G401 (cell line): ENCODE data around the gene CCDC157. TPM values are rescaled to one million over a fixed set of nuclear protein-coding genes. Genes with fewer than 3 reads are reported as not detected.
A peak's percentile ranks its signal among the peaks of the same experiment; 100 is the strongest.
"Not testable (repeated sequence)": the region's sequence is repeated elsewhere in the genome, so short reads cannot be mapped to it uniquely, and the experiment has no call there.

Experiments
- DNase-seq: peaks from one replicate; pipeline ENCODE4 v3.0.0-alpha.2; 2015; ENCODE audit warnings: low spot score
- in situ Hi-C: cut with HindIII; loops from 2 replicates; pipeline ENCODE4 v1.10.0; 2016; ENCODE audit warnings: low sequenced_read_pairs, mixed read lengths
- total RNA-seq: library from RNA; depleted of rRNA; stranded (reverse); fragments of >200 nt; shearing (Covaris generic); gene quantifications from 2 replicates; pipeline ENCODE4 v1.2.3, GENCODE V29; 2014

CCDC157 gene
- total RNA-seq, 1 experiment from 2014 or later, result 1.8 TPM

GRCh38 chr22:30402028-30402765, 45.4 kb downstream of the CCDC157 start:
- no peak for DNase-seq
- in situ Hi-C loops, result no loop called here

GRCh38 chr22:30402766-30403104, 45.9 kb downstream of the CCDC157 start:
- not testable (repeated sequence) for DNase-seq

GRCh38 chr22:30404307-30404706, 47.5 kb downstream of the CCDC157 start:
- no peak for DNase-seq
- in situ Hi-C loops, result no loop called here

More at GRCh38 chr22:30402766-30403104, 45.9 kb downstream of the CCDC157 start:
- in situ Hi-C loops, result not testable (repeated sequence)

- in situ Hi-C loops, result no loop called here
Measured at GRCh38 chr22:30405731-30406130, 48.9 kb downstream of the CCDC157 start.

GRCh38 chr22:30406400-30406799, 49.6 kb downstream of the CCDC157 start:
- no peak for DNase-seq
- in situ Hi-C loops, result no loop called here

More at GRCh38 chr22:30405731-30406130, 48.9 kb downstream of the CCDC157 start:
- DNase-seq, result no peak

GRCh38 chr22:30408388-30409102, 51.7 kb downstream of the CCDC157 start:
- in situ Hi-C loops, result no loop called here
- DNase-seq, result no peak

GRCh38 chr22:30411780-30412179, 55.0 kb downstream of the CCDC157 start:
- in situ Hi-C loops, result no loop called here
- no peak for DNase-seq

- in situ Hi-C loops, result no loop called here
- DNase-seq, result no peak
Measured at GRCh38 chr22:30413001-30413400, 56.2 kb downstream of the CCDC157 start.

GRCh38 chr22:30413745-30414524, 57.1 kb downstream of the CCDC157 start:
- no peak for DNase-seq
- in situ Hi-C loops, result no loop called here

- DNase-seq, result no peak
- in situ Hi-C loops, result no loop called here
Measured at GRCh38 chr22:30414525-30415047, 57.8 kb downstream of the CCDC157 start.

- DNase-seq, result no peak
- in situ Hi-C loops, result no loop called here
Measured at GRCh38 chr22:30416403-30416802, 59.6 kb downstream of the CCDC157 start.

GRCh38 chr22:30416837-30417236, 60.0 kb downstream of the CCDC157 start:
- no peak for DNase-seq
- in situ Hi-C loops, result no loop called here

- DNase-seq, result no peak
- in situ Hi-C loops, result no loop called here
Measured at GRCh38 chr22:30420347-30421125, 63.7 kb downstream of the CCDC157 start.

- no peak for DNase-seq
- in situ Hi-C loops, result no loop called here
Measured at GRCh38 chr22:30421695-30422480, 65.1 kb downstream of the CCDC157 start.

GRCh38 chr22:30422481-30423300, 65.9 kb downstream of the CCDC157 start:
- in situ Hi-C loops, result no loop called here
- no peak for DNase-seq

GRCh38 chr22:30423301-30423958, 66.6 kb downstream of the CCDC157 start:
- in situ Hi-C loops, result no loop called here
- DNase-seq, result peak; percentile 48

GRCh38 chr22:30423959-30424533, 67.2 kb downstream of the CCDC157 start:
- peak; percentile 99 for DNase-seq
- in situ Hi-C loops, result no loop called here
